Measurements from ENCODE around the gene HAX1.
A peak's percentile ranks its signal among the peaks of the same experiment; 100 is the strongest.
"Not testable (repeated sequence)": the region's sequence is repeated elsewhere in the genome, so short reads cannot be mapped to it uniquely, and the experiment has no call there.

The HAX1 gene

DNA sequence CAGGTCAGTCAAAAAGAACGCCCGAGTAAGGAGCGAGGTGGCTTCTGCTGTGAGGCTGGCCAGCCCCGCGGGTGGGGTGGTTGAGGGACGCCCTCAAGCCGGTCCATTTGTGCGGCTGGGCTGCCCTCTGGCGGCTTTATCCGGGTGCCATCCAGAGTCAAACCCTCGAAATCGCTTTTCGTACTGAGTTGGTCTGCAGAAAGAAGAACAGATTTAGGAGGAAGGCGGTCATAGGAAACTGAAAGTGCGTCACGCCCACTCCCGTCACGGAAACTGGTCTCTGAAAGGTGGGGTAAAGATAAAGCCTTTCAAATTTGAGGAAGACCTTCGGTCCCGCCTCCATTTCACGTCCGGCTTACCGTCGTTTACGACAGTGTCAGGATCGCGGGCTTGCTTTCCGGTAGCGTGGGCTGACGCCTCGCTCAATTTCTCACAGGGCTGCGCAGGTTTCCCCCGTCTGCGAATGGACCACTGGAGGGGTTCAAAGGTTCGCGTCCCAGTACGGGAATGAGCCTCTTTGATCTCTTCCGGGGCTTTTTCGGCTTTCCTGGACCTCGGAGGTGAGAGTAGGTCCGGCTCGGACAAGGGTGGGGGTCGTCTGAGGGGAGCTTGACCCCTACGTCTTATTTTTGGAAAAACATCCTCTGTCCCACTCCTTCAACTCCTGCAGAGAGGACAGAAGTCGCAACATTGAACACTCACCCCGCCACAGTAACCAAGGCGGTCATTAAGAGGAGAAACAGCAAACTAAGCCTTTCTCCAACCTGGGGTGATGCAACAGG, at the start of gene HAX1:
Gene HAX1 (plus strand): TSS at position 413 of the 782 bp plus-strand sequence. CDS start 95 bp downstream, at position 508.
- Histone ChIP-seq H3K36me3 (peaks cover 63% of the 10 kb centered on the region), H3K27me3 (ENCODE audit: insufficient read depth, low read depth, severe bottlenecking) (no peaks in the 10 kb centered on the region), H3K27ac (peak within 1 kb of the TSS; percentile 88), H3K9me3 (ENCODE audit: severe bottlenecking) (no peaks in the 10 kb centered on the region), H3K4me3 (ENCODE audit: low read depth, low read length) (peak within 1 kb of the TSS; percentile 63)
- TF ChIP-seq, protein P1, sequence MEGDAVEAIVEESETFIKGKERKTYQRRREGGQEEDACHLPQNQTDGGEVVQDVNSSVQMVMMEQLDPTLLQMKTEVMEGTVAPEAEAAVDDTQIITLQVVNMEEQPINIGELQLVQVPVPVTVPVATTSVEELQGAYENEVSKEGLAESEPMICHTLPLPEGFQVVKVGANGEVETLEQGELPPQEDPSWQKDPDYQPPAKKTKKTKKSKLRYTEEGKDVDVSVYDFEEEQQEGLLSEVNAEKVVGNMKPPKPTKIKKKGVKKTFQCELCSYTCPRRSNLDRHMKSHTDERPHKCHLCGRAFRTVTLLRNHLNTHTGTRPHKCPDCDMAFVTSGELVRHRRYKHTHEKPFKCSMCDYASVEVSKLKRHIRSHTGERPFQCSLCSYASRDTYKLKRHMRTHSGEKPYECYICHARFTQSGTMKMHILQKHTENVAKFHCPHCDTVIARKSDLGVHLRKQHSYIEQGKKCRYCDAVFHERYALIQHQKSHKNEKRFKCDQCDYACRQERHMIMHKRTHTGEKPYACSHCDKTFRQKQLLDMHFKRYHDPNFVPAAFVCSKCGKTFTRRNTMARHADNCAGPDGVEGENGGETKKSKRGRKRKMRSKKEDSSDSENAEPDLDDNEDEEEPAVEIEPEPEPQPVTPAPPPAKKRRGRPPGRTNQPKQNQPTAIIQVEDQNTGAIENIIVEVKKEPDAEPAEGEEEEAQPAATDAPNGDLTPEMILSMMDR (IDR thresholded peaks at IDR 0.05; ENCODE audit: low read depth, low read length): peak; percentile 98
- peak; percentile 100 for DNase-seq

DNA sequence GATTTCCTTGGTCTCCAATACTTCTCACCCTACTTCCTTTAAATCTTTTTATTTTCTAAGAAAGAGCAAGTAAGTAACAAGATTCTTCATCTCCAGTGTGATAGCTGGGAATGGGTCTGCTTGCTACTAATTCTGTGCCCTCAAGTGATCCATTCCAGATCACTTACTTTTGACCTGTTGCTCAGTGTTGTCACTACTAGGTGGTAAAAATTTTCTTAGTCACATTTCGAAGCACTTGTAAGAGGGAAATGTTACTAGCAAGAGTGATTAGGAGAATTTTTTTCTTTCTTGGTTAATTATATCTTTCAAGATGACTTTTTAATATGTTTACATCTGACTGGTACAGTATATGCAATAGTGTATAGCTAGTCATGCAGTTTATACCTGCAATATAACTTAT, 49.5 kb upstream of the HAX1 start:
- Histone ChIP-seq H3K27ac (no peak overlapping the region), H3K27me3 (ENCODE audit: insufficient read depth, low read depth, severe bottlenecking) (no peaks in the 10 kb centered on the region), H3K9me3 (ENCODE audit: severe bottlenecking) (peaks cover 2% of the 10 kb centered on the region), H3K36me3 (peaks cover 88% of the 10 kb centered on the region), H3K4me3 (ENCODE audit: low read depth, low read length) (no peak overlapping the region)
- TF ChIP-seq, protein P1 (IDR thresholded peaks at IDR 0.05; ENCODE audit: low read depth, low read length): no peak
- DNase-seq: no peak

DNA sequence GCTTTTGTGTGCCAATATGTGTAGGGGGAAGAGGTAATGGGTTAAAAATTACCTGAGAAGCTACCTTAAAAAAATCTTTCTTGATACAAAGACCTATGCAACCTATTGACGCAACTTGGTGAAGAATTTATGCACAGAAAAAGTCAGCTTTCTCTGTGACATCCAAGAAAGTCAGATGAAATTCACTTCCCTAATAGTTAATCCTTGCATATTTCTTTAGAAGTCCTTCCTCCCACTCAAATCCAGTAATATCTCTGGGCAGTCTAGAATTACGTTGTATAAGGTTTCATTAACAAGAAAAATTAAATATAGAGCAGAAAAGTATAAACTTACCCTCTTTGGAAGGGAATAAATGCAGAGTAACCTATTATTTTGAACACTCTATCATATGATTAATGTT, 48.8 kb upstream of the HAX1 start:
- Histone ChIP-seq H3K27me3 (ENCODE audit: insufficient read depth, low read depth, severe bottlenecking) (no peaks in the 10 kb centered on the region), H3K36me3 (peaks cover 88% of the 10 kb centered on the region), H3K4me3 (ENCODE audit: low read depth, low read length) (no peak overlapping the region), H3K27ac (no peak overlapping the region), H3K9me3 (ENCODE audit: severe bottlenecking) (peaks cover 2% of the 10 kb centered on the region)
- TF ChIP-seq, protein P1 (IDR thresholded peaks at IDR 0.05; ENCODE audit: low read depth, low read length): no peak
- DNase-seq: no peak

DNA sequence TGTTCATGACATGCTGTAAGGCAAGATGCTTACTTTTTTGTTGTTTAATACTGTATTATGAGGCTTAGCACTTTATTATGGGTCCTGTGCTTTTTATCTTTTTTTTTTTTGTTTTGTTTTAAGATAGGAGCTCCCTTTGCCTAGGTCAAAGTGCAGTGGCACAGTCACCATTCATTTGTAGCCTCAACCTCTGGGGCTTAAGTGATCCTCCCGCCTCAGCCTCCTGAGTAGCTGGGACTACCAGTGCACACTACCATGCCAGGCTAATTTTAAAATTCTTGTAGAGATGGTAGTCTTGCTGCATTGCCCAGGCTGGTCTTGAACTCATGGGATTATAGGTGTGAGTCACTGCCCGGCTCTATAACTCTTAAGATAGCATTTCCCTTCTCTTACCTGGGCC, 47.1 kb upstream of the HAX1 start:
- no peak overlapping the region for H3K27ac ChIP-seq
- no peak overlapping the region for H3K4me3 ChIP-seq (ENCODE audit: low read depth, low read length)
- no peak for DNase-seq
- H3K36me3 ChIP-seq: peaks cover 90% of the 10 kb centered on the region
- TF ChIP-seq, protein P1 (IDR thresholded peaks at IDR 0.05; ENCODE audit: low read depth, low read length): no peak
- peaks cover 2% of the 10 kb centered on the region for H3K9me3 ChIP-seq (ENCODE audit: severe bottlenecking)
- H3K27me3 ChIP-seq (ENCODE audit: insufficient read depth, low read depth, severe bottlenecking): no peaks in the 10 kb centered on the region

DNA sequence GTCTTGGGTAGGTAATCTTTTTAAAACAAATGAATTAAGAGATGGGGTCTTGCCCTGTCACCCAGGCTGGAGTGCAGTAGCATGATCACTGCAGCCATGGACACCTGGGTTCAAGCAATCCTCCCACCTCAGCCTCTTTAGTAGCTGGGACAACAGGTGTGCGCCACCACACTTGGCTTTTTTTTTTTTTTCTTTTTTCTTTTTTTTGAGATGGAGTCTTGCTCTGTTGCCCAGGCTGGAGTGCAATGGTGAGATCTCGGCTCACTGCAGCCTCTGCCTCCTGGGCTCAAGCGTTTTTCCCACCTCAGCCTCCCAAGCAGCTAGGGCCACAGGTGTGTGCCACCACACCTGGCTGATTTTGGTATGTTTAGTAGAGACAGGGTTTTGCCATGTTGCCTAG, 41.3 kb upstream of the HAX1 start:
- not testable (repeated sequence) for DNase-seq; H3K9me3 ChIP-seq (ENCODE audit: severe bottlenecking); H3K4me3 ChIP-seq (ENCODE audit: low read depth, low read length); H3K27ac ChIP-seq; H3K27me3 ChIP-seq (ENCODE audit: insufficient read depth, low read depth, severe bottlenecking)
- H3K36me3 ChIP-seq: peaks cover 100% of the 10 kb centered on the region

DNA sequence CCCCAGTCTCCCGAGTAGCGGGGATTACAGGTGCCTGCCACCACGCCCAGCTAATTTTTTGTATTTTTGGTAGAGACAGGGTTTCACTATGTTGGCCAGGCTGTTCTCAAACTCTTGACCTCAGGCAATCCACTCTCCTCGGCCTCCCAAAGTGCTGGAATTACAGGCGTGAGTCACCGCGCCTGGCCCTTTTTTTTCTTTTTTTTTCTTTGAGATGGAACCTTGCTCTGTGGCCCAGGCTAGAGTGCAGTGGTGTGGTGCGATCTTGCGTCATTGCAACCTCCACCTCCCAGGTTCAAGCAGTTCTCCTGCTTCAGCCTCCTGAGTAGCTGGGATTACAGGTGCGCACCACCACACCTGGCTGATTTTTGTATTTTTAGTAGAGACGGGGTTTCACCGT, 39.3 kb upstream of the HAX1 start:
- not testable (repeated sequence) for H3K27me3 ChIP-seq (ENCODE audit: insufficient read depth, low read depth, severe bottlenecking); H3K4me3 ChIP-seq (ENCODE audit: low read depth, low read length); H3K9me3 ChIP-seq (ENCODE audit: severe bottlenecking); DNase-seq; H3K27ac ChIP-seq
- peaks cover 100% of the 10 kb centered on the region for H3K36me3 ChIP-seq

DNA sequence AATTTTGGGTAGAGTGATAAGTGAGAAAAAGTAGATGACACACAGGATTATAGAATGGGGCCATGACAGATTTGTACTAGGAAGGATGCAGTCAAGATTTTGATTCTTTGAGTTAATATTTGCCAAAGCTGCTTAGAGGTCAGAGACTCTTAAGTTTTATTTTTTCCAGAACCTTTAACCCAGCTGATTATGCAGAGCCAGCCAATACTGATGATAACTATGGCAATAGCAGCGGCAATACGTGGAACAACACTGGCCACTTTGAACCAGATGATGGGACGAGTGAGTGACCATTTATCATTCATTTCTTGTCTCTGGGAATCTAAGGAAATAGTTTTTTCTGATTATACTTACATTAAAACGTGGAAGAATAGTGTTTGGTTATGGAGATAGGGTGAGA, 35.6 kb upstream of the HAX1 start:
- H3K9me3 ChIP-seq (ENCODE audit: severe bottlenecking): no peaks in the 10 kb centered on the region
- peaks cover 98% of the 10 kb centered on the region for H3K36me3 ChIP-seq
- no peaks in the 10 kb centered on the region for H3K27me3 ChIP-seq (ENCODE audit: insufficient read depth, low read depth, severe bottlenecking)
- H3K4me3 ChIP-seq (ENCODE audit: low read depth, low read length): no peak overlapping the region
- TF ChIP-seq, protein P1 (IDR thresholded peaks at IDR 0.05; ENCODE audit: low read depth, low read length): no peak
- DNase-seq: no peak
- no peak overlapping the region for H3K27ac ChIP-seq

All from WERI-Rb-1 (cell line).